HS-27A (cell line): ENCODE data around the gene XYLB.
"Not testable (repeated sequence)": the region's sequence is repeated elsewhere in the genome, so short reads cannot be mapped to it uniquely, and the experiment has no call there.

Source experiments
- DNase-seq: peaks from one replicate; pipeline ENCODE4 v3.0.0-alpha.2; 2012; ENCODE audit warnings: low read depth, missing footprints

The XYLB gene

GRCh38 chr3:38346587-38347410, at the start of gene XYLB:
Gene XYLB, plus strand, starts transcription at chr3:38346785. Its CDS starts 84 bp downstream, at chr3:38346869.
- peak; percentile 68 for DNase-seq

GRCh38 chr3:38297053-38297452, 49.5 kb upstream of the XYLB start:
- DNase-seq: not testable (repeated sequence)

GRCh38 chr3:38297537-38297936, 49.0 kb upstream of the XYLB start:
- no peak for DNase-seq

- DNase-seq: no peak
Measured at GRCh38 chr3:38297947-38298711, 48.5 kb upstream of the XYLB start.

- no peak for DNase-seq
Measured at GRCh38 chr3:38306941-38307340, 39.6 kb upstream of the XYLB start.

- DNase-seq: no peak
Measured at GRCh38 chr3:38307599-38307998, 39.0 kb upstream of the XYLB start.

- DNase-seq: no peak
Measured at GRCh38 chr3:38308456-38308855, 38.1 kb upstream of the XYLB start.

GRCh38 chr3:38311476-38311875, 35.1 kb upstream of the XYLB start:
- no peak for DNase-seq

GRCh38 chr3:38311941-38312340, 34.6 kb upstream of the XYLB start:
- no peak for DNase-seq

- DNase-seq: no peak
Measured at GRCh38 chr3:38312356-38312755, 34.2 kb upstream of the XYLB start.

- DNase-seq: no peak
Measured at GRCh38 chr3:38313263-38313662, 33.3 kb upstream of the XYLB start.

- no peak for DNase-seq
Measured at GRCh38 chr3:38313695-38314094, 32.9 kb upstream of the XYLB start.

GRCh38 chr3:38314112-38314763, 32.3 kb upstream of the XYLB start:
- no peak for DNase-seq

GRCh38 chr3:38314764-38315487, 31.7 kb upstream of the XYLB start:
- no peak for DNase-seq

GRCh38 chr3:38315488-38316230, 30.9 kb upstream of the XYLB start:
- DNase-seq: no peak

- no peak for DNase-seq
Measured at GRCh38 chr3:38316356-38317191, 30.0 kb upstream of the XYLB start.

GRCh38 chr3:38317192-38317759, 29.3 kb upstream of the XYLB start:
- DNase-seq: no peak

- DNase-seq: no peak
Measured at GRCh38 chr3:38318766-38319671, 27.6 kb upstream of the XYLB start.

GRCh38 chr3:38320638-38321037, 25.9 kb upstream of the XYLB start:
- DNase-seq: not testable (repeated sequence)
